ENCODE data around the gene FLII.

Gene FLII

GRCh38 chr17:18253947-18254821, 4.4 kb downstream of the FLII start:
- DNase-seq (ENCODE audit: low spot score): no peak
- TF ChIP-seq CTCF (IDR thresholded peaks at IDR 0.05; ENCODE audit: extremely low read depth, missing control alignments): no peak

- no peak for DNase-seq (ENCODE audit: low spot score)
- no peak for TF ChIP-seq CTCF (IDR thresholded peaks at IDR 0.05; ENCODE audit: extremely low read depth, missing control alignments)
These were observed 5.2 kb downstream of the FLII start for GRCh38 chr17:18253187-18253884.

GRCh38 chr17:18252160-18252559, 6.4 kb downstream of the FLII start:
- TF ChIP-seq CTCF (IDR thresholded peaks at IDR 0.05; ENCODE audit: extremely low read depth, missing control alignments): no peak
- no peak for DNase-seq (ENCODE audit: low spot score)

- no peak for DNase-seq (ENCODE audit: low spot score)
- no peak for TF ChIP-seq CTCF (IDR thresholded peaks at IDR 0.05; ENCODE audit: extremely low read depth, missing control alignments)
These were observed 7.3 kb downstream of the FLII start for GRCh38 chr17:18251204-18251603.

- TF ChIP-seq CTCF (IDR thresholded peaks at IDR 0.05; ENCODE audit: extremely low read depth, missing control alignments): no peak
- DNase-seq (ENCODE audit: low spot score): no peak
These were observed 7.8 kb downstream of the FLII start for GRCh38 chr17:18250708-18251107.

GRCh38 chr17:18250259-18250658, 8.3 kb downstream of the FLII start:
- DNase-seq (ENCODE audit: low spot score): no peak

More at GRCh38 chr17:18250259-18250658, 8.3 kb downstream of the FLII start:
- no peak for TF ChIP-seq CTCF (IDR thresholded peaks at IDR 0.05; ENCODE audit: extremely low read depth, missing control alignments)
